GM12878 (cell line): Measurements from ENCODE around the gene HMCN1. TPM values are rescaled to one million over a fixed set of nuclear protein-coding genes. Genes with fewer than 3 reads are reported as not detected.
"Not testable (repeated sequence)": the region's sequence is repeated elsewhere in the genome, so short reads cannot be mapped to it uniquely, and the experiment has no call there.

Experiments
- ATAC-seq: fragments of 200-7000 bp; cut with Tn5 transposase; 3 replicates; pipeline ENCODE4 v1.9.1; 2020; ENCODE audit warnings: mild to moderate bottlenecking, moderate library complexity
- BruUV-seq: library from RNA; stranded (reverse); fragments of 400-500 nt; replicated peaks from 2 replicates; lab custom pipeline; 2021; lab: Mats Ljungman, UMichigan
- CTCF ChIA-PET: fragments of 300-600 bp; sonication (Branson Sonifier 250); formaldehyde crosslinking; extraction: SDS; loops from one replicate; lab custom pipeline; 2021; ENCODE audit warnings: inconsistent platforms; lab: Yijun Ruan, JAX
- POLR2A ChIA-PET: fragments of 350-600 bp; formaldehyde crosslinking; extraction: SDS; loops from one replicate; lab custom pipeline; 2021; ENCODE audit warnings: inconsistent platforms; lab: Charles Lee
- RAD21 ChIA-PET: fragments of 300-600 bp; sonication (Branson Sonifier 250); formaldehyde crosslinking; loops from one replicate; lab custom pipeline; 2023; ENCODE audit warnings: antibody characterized with exemption; ENCODE audit not compliant: unreplicated experiment; lab: Charles Lee
- SMC1A ChIA-PET: fragments of 300-600 bp; sonication (Branson Sonifier 250); formaldehyde crosslinking; loops from one replicate; lab custom pipeline; 2023; ENCODE audit not compliant: unreplicated experiment, uncharacterized antibody; lab: Charles Lee
- DNase-seq: peaks from one replicate; pipeline ENCODE4 v3.0.0-alpha.2; 2011; ENCODE audit warnings: low read depth, low spot score
- FAIRE-seq: peaks from 3 replicates; lab custom pipeline; 2011; peaks lifted over from hg19 to GRCh38; lab: Jason Lieb, UNC
- H2AFZ ChIP-seq: 2 replicates; pipeline ENCODE4 v1.6.0; 2011; ENCODE audit warnings: low read depth, low read length, control low read depth; ENCODE audit not compliant: control insufficient read depth
- H3K27ac ChIP-seq: 2 replicates; pipeline ENCODE4 v1.5.1; 2011; ENCODE audit warnings: control low read depth; ENCODE audit not compliant: control insufficient read depth, insufficient read depth
- H3K27me3 ChIP-seq, 2 experiments: replicated peaks in 1 of 2; 2 replicates each; pipeline versions ENCODE4 v1.6.0 to v1.6.1; 2011; ENCODE audit warnings: low read length in 1 of 2; ENCODE audit not compliant: control insufficient read depth in 2 of 2, insufficient read depth in 2 of 2
- H3K36me3 ChIP-seq, 2 experiments: 2 replicates each; pipeline ENCODE4 v1.5.1; 2011; ENCODE audit warnings: low read length in 1 of 2; ENCODE audit not compliant: control insufficient read depth in 2 of 2, insufficient read depth in 2 of 2
- H3K4me1 ChIP-seq: 2 replicates; pipeline ENCODE4 v1.6.1; 2011; ENCODE audit warnings: mild to moderate bottlenecking, low read length, moderate library complexity, mixed read lengths; ENCODE audit not compliant: control insufficient read depth, insufficient read depth
- H3K4me2 ChIP-seq: 2 replicates; pipeline ENCODE4 v1.6.0; 2011; ENCODE audit warnings: control low read depth; ENCODE audit not compliant: control insufficient read depth, insufficient read depth
- H3K4me3 ChIP-seq: fragments of 200-600 bp; sonication (generic); 2 replicates; pipeline ENCODE4 v1.5.1; 2016
- H3K79me2 ChIP-seq: 2 replicates; pipeline ENCODE4 v1.6.0; 2011; ENCODE audit warnings: low read length; ENCODE audit not compliant: control insufficient read depth, insufficient read depth
- H3K9ac ChIP-seq: 2 replicates; pipeline ENCODE4 v1.8.0; 2011; ENCODE audit warnings: low read length, control low read depth, mixed read lengths; ENCODE audit not compliant: control insufficient read depth, insufficient read depth
- H3K9me3 ChIP-seq: replicated peaks from 3 replicates; pipeline ENCODE4 v1.5.1; 2011; ENCODE audit warnings: mild to moderate bottlenecking, low read length; ENCODE audit not compliant: control insufficient read depth, insufficient read depth
- H4K20me1 ChIP-seq: 2 replicates; pipeline ENCODE4 v1.6.0; 2011; ENCODE audit not compliant: control insufficient read depth, insufficient read depth
- ATF7 ChIP-seq: fragments of 450-650 bp; IDR thresholded peaks from 2 replicates; pipeline ENCODE4 v1.6.1; 2016; ENCODE audit warnings: low read depth, mild to moderate bottlenecking
- HCFC1 ChIP-seq: fragments of 150-350 bp; IDR thresholded peaks from 2 replicates; pipeline ENCODE4 v1.6.1; 2014; ENCODE audit warnings: low read length
- MEF2A ChIP-seq: IDR thresholded peaks from 2 replicates; pipeline ENCODE4 v1.6.1; 2011; ENCODE audit warnings: low read depth, mild to moderate bottlenecking, low read length, moderate library complexity; ENCODE audit not compliant: insufficient read depth
- NFIC ChIP-seq: IDR thresholded peaks from 2 replicates; pipeline ENCODE4 v1.6.1; 2012; ENCODE audit warnings: low read depth, mild to moderate bottlenecking, inconsistent platforms, low read length, moderate library complexity
- PKNOX1 ChIP-seq: fragments of 450-650 bp; IDR thresholded peaks from 2 replicates; pipeline ENCODE4 v1.6.1; 2016; ENCODE audit warnings: mild to moderate bottlenecking
- POLR2A ChIP-seq: IDR thresholded peaks from 2 replicates; pipeline ENCODE4 v1.6.1; 2011; ENCODE audit warnings: low read depth, mild to moderate bottlenecking, low read length
- RBBP5 ChIP-seq: fragments of 200-600 bp; sonication (generic); conservative IDR thresholded peaks from 2 replicates; pipeline ENCODE4 v1.6.1; 2016
- TARDBP ChIP-seq: IDR thresholded peaks from 2 replicates; pipeline ENCODE4 v1.6.1; 2016; ENCODE audit warnings: borderline replicate concordance
- YY1 ChIP-seq: IDR thresholded peaks from 2 replicates; pipeline ENCODE4 v1.6.1; 2011; ENCODE audit warnings: low read depth, mild to moderate bottlenecking, low read length
- WGBS: methylation state at CpG from one replicate; pipeline ENCODE4 v1.1.6; 2016; ENCODE audit warnings: low lambda C conversion rate; ENCODE audit not compliant: insufficient replicate concordance, insufficient coverage; ENCODE audit errors: missing lambda C conversion rate; 5-methylcytosine and 5-hydroxymethylcytosine counted together
- in situ Hi-C: fragments of 300-500 bp; cut with MboI; formaldehyde crosslinking; loops from 9 replicates; pipeline ENCODE4 v1.14.3; 2018; ENCODE audit warnings: mixed read lengths
- intact Hi-C: fragments of 100-400 bp; cut with micrococcal nuclease; formaldehyde crosslinking; loops from one replicate; pipeline ENCODE4 v1.14.2; 2022; ENCODE audit not compliant: unreplicated experiment
- polyA plus RNA-seq, 11 experiments: library from polyadenylated mRNA; depleted of rRNA in 4 of 11; unstranded in 6 of 11; stranded (reverse) in 5 of 11; fragments of >200 nt; fragmentation: Nextera tagmentation in 4 of 11; fragmentation: Illumina TruSeq in 1 of 11; extraction: Ambion mirVana in 4 of 11; extraction: Trizol in 1 of 11; gene quantifications; 1 replicate in 1 of 11; 2 replicates in 10 of 11; pipeline versions ENCODE4 v1.2.1 to v1.2.3, GENCODE V29; 2011 to 2016; ENCODE audit warnings: inconsistent platforms in 2 of 11, missing spikeins in 2 of 11, low read depth in 1 of 11
- total RNA-seq, 4 experiments: library from RNA; depleted of rRNA in 3 of 4; stranded (reverse); fragments of >200 nt in 3 of 4; fragmentation: Illumina TruSeq in 1 of 4; extraction: Trizol in 1 of 4; gene quantifications; 2 replicates each; pipeline versions ENCODE4 v1.2.1 to v1.2.3, GENCODE V29; 2013 to 2021

HMCN1 gene
- total and polyA plus RNA-seq, 10 of the 15 experiments (the other 5 are each of a cell fraction or from before 2014, with no cell fraction given): under 0.01 to 0.07 TPM; not detected in 8

- FAIRE-seq: no peak
- no peak overlapping the region for H3K4me2 ChIP-seq
- in situ Hi-C loops: no loop called here
- no peak for ATAC-seq
- BruUV-seq: no TSS peak
- H3K4me3 ChIP-seq: no peak overlapping the region
- no peaks in the 10 kb centered on the region for H3K36me3 ChIP-seq
- SMC1A ChIA-PET: no interaction called here
- H3K27ac ChIP-seq: no peak overlapping the region
- TF ChIP-seq TARDBP (no peak), PKNOX1 (no peak), MEF2A (no peak), NFIC (no peak), RBBP5 (no peak), POLR2A (no peak), YY1 (no peak), HCFC1 (no peak), ATF7 (no peak)
- TF ChIP-seq, all 136 proteins: peak for 0
- no peak overlapping the region for H2AFZ ChIP-seq
- no peaks in the 10 kb centered on the region for H3K9me3 ChIP-seq
- CTCF ChIA-PET: interaction anchor here (0.6 kb wide), 1 partner anchor 731 kb away, joined by 3 read pairs; the partner anchor contains the start of gene RNF2
- POLR2A ChIA-PET: no interaction called here
- no peak for DNase-seq
- H3K27me3 ChIP-seq: no peaks in the 10 kb centered on the region
- RAD21 ChIA-PET: no interaction called here
- no peaks in the 10 kb centered on the region for H4K20me1 ChIP-seq
- H3K79me2 ChIP-seq: no peaks in the 10 kb centered on the region
- H3K4me1 ChIP-seq: no peaks in the 10 kb centered on the region
- no peak overlapping the region for H3K9ac ChIP-seq
- intact Hi-C loops: no loop called here
These were observed 42.3 kb downstream of the HMCN1 start for GRCh38 chr1:185776522-185776921.

- ATAC-seq, H3K27me3 ChIP-seq, H3K4me3 ChIP-seq, H3K4me2 ChIP-seq, H2AFZ ChIP-seq, in situ Hi-C loops, SMC1A ChIA-PET, DNase-seq, H3K79me2 ChIP-seq, H3K27ac ChIP-seq, RAD21 ChIA-PET, H3K9me3 ChIP-seq, intact Hi-C loops, CTCF ChIA-PET, H3K4me1 ChIP-seq, POLR2A ChIA-PET, H4K20me1 ChIP-seq, FAIRE-seq, H3K36me3 ChIP-seq, BruUV-seq, H3K9ac ChIP-seq: not testable (repeated sequence)
- 38% methylated on average over 10 of the region's 10 CpGs for WGBS
These were observed 49.7 kb downstream of the HMCN1 start for GRCh38 chr1:185783860-185784259.
